ENCODE measurements around the gene BRF1. TPM values are rescaled to one million over a fixed set of nuclear protein-coding genes. Genes with fewer than 3 reads are reported as not detected.

The BRF1 gene
- total and polyA plus RNA-seq, 2 of the 8 experiments (the other 6 are each of a cell fraction or from before 2014, with no cell fraction given) = 7.7 to 18.3 TPM

DNA sequence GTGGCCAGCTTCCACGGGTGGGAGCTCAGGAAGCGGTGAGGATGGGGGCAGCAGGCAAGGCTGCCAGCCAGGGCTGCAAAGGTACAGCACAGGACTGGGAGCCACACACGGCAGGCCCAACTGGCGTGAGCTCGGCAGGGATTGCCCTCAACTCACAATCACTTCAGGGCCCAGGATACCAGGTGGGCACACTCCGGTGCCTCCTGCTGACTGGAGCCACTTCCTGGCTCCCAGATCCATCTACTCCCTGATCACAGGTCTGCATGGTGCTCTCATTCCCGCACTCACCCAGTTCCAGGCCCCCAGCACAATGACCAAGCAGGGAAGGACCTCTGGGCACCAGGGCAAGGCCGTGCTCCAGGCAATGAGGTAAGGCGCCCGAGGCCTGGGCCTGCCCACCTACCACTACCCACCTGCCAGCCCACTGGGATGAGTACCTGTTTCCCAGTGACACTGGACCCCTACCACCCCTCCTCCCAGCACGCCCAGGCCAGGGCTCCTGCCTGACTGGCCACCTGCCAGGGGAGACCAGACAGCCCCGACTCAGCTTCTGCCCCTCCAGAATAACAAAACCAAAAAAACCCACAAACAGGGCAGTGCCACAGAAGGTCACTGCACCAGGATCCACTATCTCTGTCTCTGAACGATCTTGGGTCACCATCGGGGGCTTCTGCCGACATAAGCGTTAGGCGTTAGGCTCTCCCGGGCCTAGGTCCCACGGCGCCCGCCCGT lies 134.1 kb downstream of the BRF1 start:
- Histone ChIP-seq H3K4me2 (ENCODE audit: insufficient read depth in 1 of 2, low read depth in 2 of 2, low read length in 2 of 2) (peak overlapping the region in 1 of 2 experiments; percentile 81; a peak in 2 of 4 replicates), H3K36me3 (ENCODE audit: control insufficient read depth in 2 of 4, insufficient read depth in 4 of 4, low read length in 3 of 4) (no peaks in the 10 kb centered on the region), H3K14ac (ENCODE audit: insufficient read length) (no peak overlapping the region), H3K9me3 (ENCODE audit: insufficient read depth in 2 of 2, low read depth in 1 of 2, low read length in 1 of 2) (no peaks in the 10 kb centered on the region), H3K27ac (ENCODE audit: low read depth, low read length) (no peak overlapping the region), H2BK120ac (replicated peaks; ENCODE audit: low read depth, low read length) (no peak overlapping the region), H4K8ac (ENCODE audit: extremely low read depth, insufficient read depth, low read length) (no peak overlapping the region; the same call in 1 of the 2 replicates), H3K9ac (replicated peaks in 1 of 4; ENCODE audit: extremely low read depth in 1 of 4, low read depth in 3 of 4, low read length in 3 of 4) (no peak overlapping the region; a peak in 1 of 7 replicates), H3K4me3 (ENCODE audit: extremely low read depth in 1 of 4, insufficient read depth in 2 of 4, low read depth in 3 of 4, low read length in 4 of 4) (peak overlapping the region in 1 of 4 experiments; percentile 5; a peak in 2 of 8 replicates), H4K20me1 (replicated peaks in 1 of 2; ENCODE audit: control insufficient read depth in 1 of 2, insufficient read depth in 2 of 2, low read length in 2 of 2) (peaks cover 7 to 22% of the 10 kb centered on the region in 2 experiments), H2BK12ac (ENCODE audit: low read depth, low read length) (0 out of 2 replicates have a peak overlapping the region, but pooled peaks have one; percentile 9), H2BK15ac (ENCODE audit: low read length) (peak overlapping the region; percentile 29; the same call in 1 of the 2 replicates), H4K5ac (ENCODE audit: insufficient read length, low read depth, low read length) (no peak overlapping the region), H3K79me2 (ENCODE audit: control insufficient read depth in 1 of 2, insufficient read depth in 2 of 2, low read length in 2 of 2) (no peaks in the 10 kb centered on the region), H3K4ac (replicated peaks; ENCODE audit: insufficient read length, low read depth, low read length) (peak overlapping the region; percentile 11), H3K79me1 (ENCODE audit: low read depth, low read length) (peaks cover 5% of the 10 kb centered on the region), H3K23me2 (ENCODE audit: low read depth, low read length) (peaks cover 4% of the 10 kb centered on the region; the same call in 1 of the 2 replicates), H2BK5ac (ENCODE audit: low read depth, low read length) (no peak overlapping the region), H2BK20ac (ENCODE audit: low read length) (no peak overlapping the region), H3K23ac (ENCODE audit: insufficient read length) (no peak overlapping the region), H2AK5ac (ENCODE audit: low read depth, low read length) (peak overlapping the region; percentile 75; the same call in 1 of the 2 replicates), H3K56ac (replicated peaks; ENCODE audit: insufficient read length, low read depth, low read length) (no peak overlapping the region), H3K4me1 (replicated peaks in 1 of 4; ENCODE audit: control insufficient read depth in 3 of 4, insufficient read depth in 4 of 4, low read length in 3 of 4) (peaks cover 0 to 6% (median 3%) of the 10 kb centered on the region in 4 experiments; a peak in 6 of 7 replicates), H2AFZ (ENCODE audit: low read length) (no peak overlapping the region), H3K18ac (ENCODE audit: extremely low read depth, low read length) (peak overlapping the region; percentile 48), H4K91ac (replicated peaks; ENCODE audit: insufficient read length, low read length) (peak overlapping the region; percentile 54), H3K27me3 (replicated peaks in 1 of 4; ENCODE audit: control insufficient read depth in 3 of 4, extremely low read depth in 1 of 4, insufficient read depth in 3 of 4, low read length in 3 of 4) (peaks cover 9 to 26% (median 18%) of the 10 kb centered on the region in 4 experiments)
- CTCF ChIA-PET (ENCODE audit: partially characterized antibody) = interaction anchor here (0.8 to 2.2 kb wide), 9 partner anchors 10 to 108 kb away, joined by 3 to 12 read pairs (median 3); no protein-coding TSS in a partner anchor
- FAIRE-seq (no peak), DNase-seq (ENCODE audit: low read depth in 1 of 2, low spot score in 2 of 2) (no peak)
- TF ChIP-seq BACH1 (IDR thresholded peaks at IDR 0.05; ENCODE audit: low read length) (no peak), SP4 (IDR thresholded peaks at IDR 0.05; ENCODE audit: low read length) (no peak), EP300 (IDR thresholded peaks at IDR 0.05; ENCODE audit: borderline replicate concordance in 1 of 2, low read depth in 2 of 2, low read length in 2 of 2) (no peak), TAF7 (optimal IDR thresholded peaks at IDR 0.05; ENCODE audit: borderline replicate concordance, low read depth, low read length) (no peak), RFX5 (IDR thresholded peaks at IDR 0.05; ENCODE audit: borderline replicate concordance, low read depth, low read length) (no peak), TEAD4 (IDR thresholded peaks at IDR 0.05; ENCODE audit: low read depth, low read length) (no peak), POLR2A (IDR thresholded peaks at IDR 0.05; ENCODE audit: control extremely low read depth in 1 of 2, low read depth in 2 of 2, low read length in 2 of 2) (no peak)
- POLR2A ChIA-PET (ENCODE audit: partially characterized antibody) = interaction anchor here (1.5 kb wide), 1 partner anchor 13 kb away, joined by 3 read pairs; no protein-coding TSS in a partner anchor
- 86% methylated on average over 21 of the region's 22 CpGs; no CpG with 5 or more reads in 1 of the 2 experiments for WGBS, 2 experiments (ENCODE audit: extremely low coverage in 1 of 2, insufficient coverage in 1 of 2, insufficient read length in 1 of 2, insufficient replicate concordance in 2 of 2, low coverage in 1 of 2, low lambda C conversion rate in 2 of 2, missing lambda C conversion rate in 1 of 2)
